ENCODE data around the gene FASTKD3.

FASTKD3 gene

GRCh38 chr5:7825630-7826029, 43.2 kb downstream of the FASTKD3 start:
- H3K4me1 Mint-ChIP-seq, result peaks cover 41% of the 10 kb centered on the region
- no peaks in the 10 kb centered on the region for H3K27me3 Mint-ChIP-seq (ENCODE audit: low read depth, poor library complexity)
- TF ChIP-seq, protein P1, sequence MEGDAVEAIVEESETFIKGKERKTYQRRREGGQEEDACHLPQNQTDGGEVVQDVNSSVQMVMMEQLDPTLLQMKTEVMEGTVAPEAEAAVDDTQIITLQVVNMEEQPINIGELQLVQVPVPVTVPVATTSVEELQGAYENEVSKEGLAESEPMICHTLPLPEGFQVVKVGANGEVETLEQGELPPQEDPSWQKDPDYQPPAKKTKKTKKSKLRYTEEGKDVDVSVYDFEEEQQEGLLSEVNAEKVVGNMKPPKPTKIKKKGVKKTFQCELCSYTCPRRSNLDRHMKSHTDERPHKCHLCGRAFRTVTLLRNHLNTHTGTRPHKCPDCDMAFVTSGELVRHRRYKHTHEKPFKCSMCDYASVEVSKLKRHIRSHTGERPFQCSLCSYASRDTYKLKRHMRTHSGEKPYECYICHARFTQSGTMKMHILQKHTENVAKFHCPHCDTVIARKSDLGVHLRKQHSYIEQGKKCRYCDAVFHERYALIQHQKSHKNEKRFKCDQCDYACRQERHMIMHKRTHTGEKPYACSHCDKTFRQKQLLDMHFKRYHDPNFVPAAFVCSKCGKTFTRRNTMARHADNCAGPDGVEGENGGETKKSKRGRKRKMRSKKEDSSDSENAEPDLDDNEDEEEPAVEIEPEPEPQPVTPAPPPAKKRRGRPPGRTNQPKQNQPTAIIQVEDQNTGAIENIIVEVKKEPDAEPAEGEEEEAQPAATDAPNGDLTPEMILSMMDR (IDR thresholded peaks at IDR 0.05), result no peak
- no peak overlapping the region for H3K4me3 Mint-ChIP-seq
- DNase-seq, result peak; percentile 21
- H3K9me3 Mint-ChIP-seq, result no peaks in the 10 kb centered on the region
- H3K36me3 Mint-ChIP-seq (ENCODE audit: low read depth), result peaks cover 58% of the 10 kb centered on the region
- no peak overlapping the region for H3K27ac Mint-ChIP-seq

GRCh38 chr5:7824995-7825394, 43.8 kb downstream of the FASTKD3 start:
- TF ChIP-seq, protein P1 (IDR thresholded peaks at IDR 0.05), result no peak
- H3K4me1 Mint-ChIP-seq, result peaks cover 41% of the 10 kb centered on the region
- H3K9me3 Mint-ChIP-seq, result no peaks in the 10 kb centered on the region
- no peaks in the 10 kb centered on the region for H3K27me3 Mint-ChIP-seq (ENCODE audit: low read depth, poor library complexity)
- H3K36me3 Mint-ChIP-seq (ENCODE audit: low read depth), result peaks cover 58% of the 10 kb centered on the region
- H3K27ac Mint-ChIP-seq, result no peak overlapping the region
- H3K4me3 Mint-ChIP-seq, result no peak overlapping the region
- no peak for DNase-seq

DNA sequence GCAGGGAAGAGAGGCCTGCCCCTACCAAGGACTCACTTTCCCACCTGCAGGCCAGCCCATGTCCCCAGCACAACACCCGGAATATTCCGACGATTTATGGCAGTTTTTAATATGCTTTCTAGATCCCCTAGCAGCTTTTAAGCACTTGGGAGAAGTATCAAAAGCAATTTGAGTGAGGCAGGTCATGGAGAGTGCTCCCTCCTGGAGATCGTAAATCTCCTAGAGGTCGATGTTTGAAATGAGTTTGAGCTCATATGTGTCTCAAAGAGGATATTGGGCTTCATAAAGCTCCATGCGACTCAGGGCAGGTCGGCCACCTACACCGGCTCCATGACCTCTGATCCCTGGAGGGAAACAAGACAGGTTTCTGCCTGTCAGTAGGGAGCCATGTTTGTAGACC, 45.2 kb downstream of the FASTKD3 start:
- no peak for DNase-seq
- no peaks in the 10 kb centered on the region for H3K27me3 Mint-ChIP-seq (ENCODE audit: low read depth, poor library complexity)
- no peak overlapping the region for H3K4me3 Mint-ChIP-seq
- TF ChIP-seq, protein P1 (IDR thresholded peaks at IDR 0.05), result no peak
- H3K27ac Mint-ChIP-seq, result peak overlapping the region; percentile 88
- H3K4me1 Mint-ChIP-seq, result peaks cover 46% of the 10 kb centered on the region
- H3K36me3 Mint-ChIP-seq (ENCODE audit: low read depth), result peaks cover 70% of the 10 kb centered on the region
- H3K9me3 Mint-ChIP-seq, result no peaks in the 10 kb centered on the region

- no peak for DNase-seq
- peaks cover 46% of the 10 kb centered on the region for H3K4me1 Mint-ChIP-seq
- H3K36me3 Mint-ChIP-seq (ENCODE audit: low read depth), result peaks cover 68% of the 10 kb centered on the region
- TF ChIP-seq, protein P1 (IDR thresholded peaks at IDR 0.05), result no peak
- H3K27ac Mint-ChIP-seq, result no peak overlapping the region
- no peaks in the 10 kb centered on the region for H3K27me3 Mint-ChIP-seq (ENCODE audit: low read depth, poor library complexity)
- H3K4me3 Mint-ChIP-seq, result no peak overlapping the region
- H3K9me3 Mint-ChIP-seq, result no peaks in the 10 kb centered on the region
Observed at GRCh38 chr5:7822449-7822848, 46.4 kb downstream of the FASTKD3 start.

DNA sequence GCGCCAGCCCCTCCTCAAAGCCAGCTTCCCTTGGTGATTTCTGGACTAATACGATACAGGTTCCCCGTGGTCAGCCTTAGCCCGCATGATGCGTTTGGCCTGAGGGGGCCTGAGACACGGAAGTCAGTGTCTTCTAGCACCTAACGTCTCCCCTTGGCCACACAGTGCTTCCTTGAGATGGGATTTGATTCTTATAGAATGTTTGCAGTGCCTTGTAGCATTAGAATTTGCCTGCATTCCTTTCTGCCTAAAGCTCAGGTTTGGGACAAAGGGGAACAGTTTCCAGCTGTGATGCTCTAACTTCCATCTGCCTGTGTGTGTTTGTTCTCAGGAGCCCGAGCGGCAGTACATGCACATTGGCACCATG, 52.3 kb downstream of the FASTKD3 start:
- no peak overlapping the region for H3K27ac Mint-ChIP-seq
- TF ChIP-seq, protein P1 (IDR thresholded peaks at IDR 0.05), result peak; percentile 22

DNA sequence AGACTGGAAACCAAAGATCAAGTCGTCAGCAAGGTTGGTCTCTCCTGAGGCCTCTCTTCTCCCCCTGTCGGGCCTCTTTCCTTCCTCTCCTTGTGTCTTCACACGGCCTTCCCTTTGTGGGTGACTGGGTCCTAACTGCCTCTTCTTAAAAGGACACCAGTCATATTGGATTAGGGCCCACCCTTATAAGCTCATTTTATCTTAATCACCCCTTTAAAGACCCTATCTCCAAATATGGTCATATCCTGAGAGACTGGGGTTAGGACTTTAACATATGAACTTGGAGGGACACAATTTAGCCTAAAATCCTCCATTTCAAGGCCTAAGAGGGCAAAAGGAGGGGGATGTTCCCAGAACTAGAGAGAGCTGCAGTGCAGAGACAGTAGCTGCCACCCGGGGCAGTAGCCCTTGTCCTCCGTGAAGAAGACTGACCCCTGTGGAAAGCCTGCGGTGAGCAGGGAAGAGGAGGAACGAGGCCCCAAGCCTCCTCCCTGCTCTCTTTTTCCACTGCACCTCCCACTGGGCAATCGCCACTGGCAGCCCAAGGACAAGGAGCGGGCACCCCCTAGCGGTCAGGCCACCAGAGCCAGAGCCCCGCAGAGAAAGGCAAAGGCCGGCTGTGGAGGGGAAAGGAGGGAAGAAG, 52.8 kb downstream of the FASTKD3 start:
- H3K4me1 Mint-ChIP-seq, result peaks cover 36% of the 10 kb centered on the region
- H3K27ac Mint-ChIP-seq, result peak overlapping the region; percentile 82
- H3K9me3 Mint-ChIP-seq, result no peaks in the 10 kb centered on the region
- no peaks in the 10 kb centered on the region for H3K27me3 Mint-ChIP-seq (ENCODE audit: low read depth, poor library complexity)
- DNase-seq, result peak; percentile 93
- H3K36me3 Mint-ChIP-seq (ENCODE audit: low read depth), result peaks cover 57% of the 10 kb centered on the region
- H3K4me3 Mint-ChIP-seq, result no peak overlapping the region
- TF ChIP-seq, protein P1 (IDR thresholded peaks at IDR 0.05), result peak; percentile 88

More for the DNA sequence above, 52.3 kb downstream of the FASTKD3 start:
- H3K9me3 Mint-ChIP-seq, result no peaks in the 10 kb centered on the region
- no peak for DNase-seq
- no peak overlapping the region for H3K4me3 Mint-ChIP-seq
- H3K4me1 Mint-ChIP-seq, result peaks cover 36% of the 10 kb centered on the region
- H3K36me3 Mint-ChIP-seq (ENCODE audit: low read depth), result peaks cover 60% of the 10 kb centered on the region
- H3K27me3 Mint-ChIP-seq (ENCODE audit: low read depth, poor library complexity), result no peaks in the 10 kb centered on the region

All from nephron progenitor cell (in vitro differentiated cells).